GM12878 (cell line): ENCODE measurements around the gene FRK. TPM values are rescaled to one million over a fixed set of nuclear protein-coding genes. Genes with fewer than 3 reads are reported as not detected.
A peak's percentile ranks its signal among the peaks of the same experiment; 100 is the strongest.

ENCODE experiments used
- ATAC-seq: fragments of 200-7000 bp; cut with Tn5 transposase; 3 replicates; pipeline ENCODE4 v1.9.1; 2020; ENCODE audit warnings: mild to moderate bottlenecking, moderate library complexity
- BruUV-seq: library from RNA; stranded (reverse); fragments of 400-500 nt; replicated peaks from 2 replicates; lab custom pipeline; 2021; lab: Mats Ljungman, UMichigan
- CTCF ChIA-PET: fragments of 300-600 bp; sonication (Branson Sonifier 250); formaldehyde crosslinking; extraction: SDS; loops from one replicate; lab custom pipeline; 2021; ENCODE audit warnings: inconsistent platforms; lab: Yijun Ruan, JAX
- POLR2A ChIA-PET: fragments of 350-600 bp; formaldehyde crosslinking; extraction: SDS; loops from one replicate; lab custom pipeline; 2021; ENCODE audit warnings: inconsistent platforms; lab: Charles Lee
- RAD21 ChIA-PET: fragments of 300-600 bp; sonication (Branson Sonifier 250); formaldehyde crosslinking; loops from one replicate; lab custom pipeline; 2023; ENCODE audit warnings: antibody characterized with exemption; ENCODE audit not compliant: unreplicated experiment; lab: Charles Lee
- SMC1A ChIA-PET: fragments of 300-600 bp; sonication (Branson Sonifier 250); formaldehyde crosslinking; loops from one replicate; lab custom pipeline; 2023; ENCODE audit not compliant: unreplicated experiment, uncharacterized antibody; lab: Charles Lee
- DNase-seq: peaks from one replicate; pipeline ENCODE4 v3.0.0-alpha.2; 2011; ENCODE audit warnings: low read depth, low spot score
- FAIRE-seq: peaks from 3 replicates; lab custom pipeline; 2011; peaks lifted over from hg19 to GRCh38; lab: Jason Lieb, UNC
- H2AFZ ChIP-seq: 2 replicates; pipeline ENCODE4 v1.6.0; 2011; ENCODE audit warnings: low read depth, low read length, control low read depth; ENCODE audit not compliant: control insufficient read depth
- H3K27ac ChIP-seq: 2 replicates; pipeline ENCODE4 v1.5.1; 2011; ENCODE audit warnings: control low read depth; ENCODE audit not compliant: control insufficient read depth, insufficient read depth
- H3K27me3 ChIP-seq, 2 experiments: replicated peaks in 1 of 2; 2 replicates each; pipeline versions ENCODE4 v1.6.0 to v1.6.1; 2011; ENCODE audit warnings: low read length in 1 of 2; ENCODE audit not compliant: control insufficient read depth in 2 of 2, insufficient read depth in 2 of 2
- H3K36me3 ChIP-seq, 2 experiments: 2 replicates each; pipeline ENCODE4 v1.5.1; 2011; ENCODE audit warnings: low read length in 1 of 2; ENCODE audit not compliant: control insufficient read depth in 2 of 2, insufficient read depth in 2 of 2
- H3K4me1 ChIP-seq: 2 replicates; pipeline ENCODE4 v1.6.1; 2011; ENCODE audit warnings: mild to moderate bottlenecking, low read length, moderate library complexity, mixed read lengths; ENCODE audit not compliant: control insufficient read depth, insufficient read depth
- H3K4me2 ChIP-seq: 2 replicates; pipeline ENCODE4 v1.6.0; 2011; ENCODE audit warnings: control low read depth; ENCODE audit not compliant: control insufficient read depth, insufficient read depth
- H3K4me3 ChIP-seq: fragments of 200-600 bp; sonication (generic); 2 replicates; pipeline ENCODE4 v1.5.1; 2016
- H3K79me2 ChIP-seq: 2 replicates; pipeline ENCODE4 v1.6.0; 2011; ENCODE audit warnings: low read length; ENCODE audit not compliant: control insufficient read depth, insufficient read depth
- H3K9ac ChIP-seq: 2 replicates; pipeline ENCODE4 v1.8.0; 2011; ENCODE audit warnings: low read length, control low read depth, mixed read lengths; ENCODE audit not compliant: control insufficient read depth, insufficient read depth
- H3K9me3 ChIP-seq: replicated peaks from 3 replicates; pipeline ENCODE4 v1.5.1; 2011; ENCODE audit warnings: mild to moderate bottlenecking, low read length; ENCODE audit not compliant: control insufficient read depth, insufficient read depth
- H4K20me1 ChIP-seq: 2 replicates; pipeline ENCODE4 v1.6.0; 2011; ENCODE audit not compliant: control insufficient read depth, insufficient read depth
- CBX3 ChIP-seq: fragments of 200-600 bp; sonication (generic); IDR thresholded peaks from 2 replicates; pipeline ENCODE4 v1.6.1; 2016; ENCODE audit warnings: low read depth, borderline replicate concordance
- CHD2 ChIP-seq: IDR thresholded peaks from 2 replicates; pipeline ENCODE4 v1.6.1; 2011; ENCODE audit warnings: low read depth, low read length, improper control_type of control experiment, borderline replicate concordance
- HCFC1 ChIP-seq: fragments of 150-350 bp; IDR thresholded peaks from 2 replicates; pipeline ENCODE4 v1.6.1; 2014; ENCODE audit warnings: low read length
- NFIC ChIP-seq: IDR thresholded peaks from 2 replicates; pipeline ENCODE4 v1.6.1; 2012; ENCODE audit warnings: low read depth, mild to moderate bottlenecking, inconsistent platforms, low read length, moderate library complexity
- POLR2AphosphoS5 ChIP-seq: IDR thresholded peaks from 2 replicates; pipeline ENCODE4 v1.6.1; 2011; ENCODE audit warnings: mild to moderate bottlenecking, low read length, inconsistent platforms
- RAD21 ChIP-seq: IDR thresholded peaks from 2 replicates; pipeline ENCODE4 v1.6.1; 2011; ENCODE audit warnings: mild to moderate bottlenecking, low read depth, low read length, moderate library complexity; ENCODE audit not compliant: insufficient read depth
- SMAD1 ChIP-seq: fragments of 450-650 bp; IDR thresholded peaks from 2 replicates; pipeline ENCODE4 v1.6.1; 2018; ENCODE audit warnings: mild to moderate bottlenecking, low read depth; ENCODE audit not compliant: partially characterized antibody
- ZNF217 ChIP-seq: fragments of 450-650 bp; IDR thresholded peaks from 2 replicates; pipeline ENCODE4 v1.6.1; 2017; ENCODE audit warnings: antibody characterized with exemption, mild to moderate bottlenecking
- ZNF384 ChIP-seq: IDR thresholded peaks from 2 replicates; pipeline ENCODE4 v1.6.1; 2012; ENCODE audit warnings: low read depth, mild to moderate bottlenecking, low read length, improper control_type of control experiment, borderline replicate concordance
- WGBS: methylation state at CpG from one replicate; pipeline ENCODE4 v1.1.6; 2016; ENCODE audit warnings: low lambda C conversion rate; ENCODE audit not compliant: insufficient replicate concordance, insufficient coverage; ENCODE audit errors: missing lambda C conversion rate; 5-methylcytosine and 5-hydroxymethylcytosine counted together
- in situ Hi-C: fragments of 300-500 bp; cut with MboI; formaldehyde crosslinking; loops from 9 replicates; pipeline ENCODE4 v1.14.3; 2018; ENCODE audit warnings: mixed read lengths
- intact Hi-C: fragments of 100-400 bp; cut with micrococcal nuclease; formaldehyde crosslinking; loops from one replicate; pipeline ENCODE4 v1.14.2; 2022; ENCODE audit not compliant: unreplicated experiment
- polyA plus RNA-seq, 11 experiments: library from polyadenylated mRNA; depleted of rRNA in 4 of 11; unstranded in 6 of 11; stranded (reverse) in 5 of 11; fragments of >200 nt; fragmentation: Nextera tagmentation in 4 of 11; fragmentation: Illumina TruSeq in 1 of 11; extraction: Ambion mirVana in 4 of 11; extraction: Trizol in 1 of 11; gene quantifications; 1 replicate in 1 of 11; 2 replicates in 10 of 11; pipeline versions ENCODE4 v1.2.1 to v1.2.3, GENCODE V29; 2011 to 2016; ENCODE audit warnings: inconsistent platforms in 2 of 11, missing spikeins in 2 of 11, low read depth in 1 of 11
- total RNA-seq, 4 experiments: library from RNA; depleted of rRNA in 3 of 4; stranded (reverse); fragments of >200 nt in 3 of 4; fragmentation: Illumina TruSeq in 1 of 4; extraction: Trizol in 1 of 4; gene quantifications; 2 replicates each; pipeline versions ENCODE4 v1.2.1 to v1.2.3, GENCODE V29; 2013 to 2021
- TF ChIP-seq, protein P1 (sequence below): fragments of 450-650 bp; IDR thresholded peaks from 2 replicates; pipeline ENCODE4 v1.6.1; 2017; ENCODE audit warnings: mild to moderate bottlenecking, moderate library complexity
- TF ChIP-seq, protein P2 (sequence below): fragments of 450-650 bp; IDR thresholded peaks from 2 replicates; pipeline ENCODE4 v1.6.1; 2016; ENCODE audit warnings: mild to moderate bottlenecking
- TF ChIP-seq, protein P3 (sequence below), 3 experiments: IDR thresholded peaks in 2 of 3; conservative IDR thresholded peaks in 1 of 3; 2 replicates each; pipeline ENCODE4 v1.5.1; 2011; ENCODE audit warnings: low read depth in 3 of 3, low read length in 3 of 3, mild to moderate bottlenecking in 3 of 3, control low read depth in 2 of 3, moderate library complexity in 2 of 3, inconsistent platforms in 1 of 3, mixed read lengths in 1 of 3; ENCODE audit not compliant: control insufficient read depth in 2 of 3, insufficient read depth in 1 of 3; ENCODE audit errors: extremely low read depth in 1 of 3

Gene FRK
- total and polyA plus RNA-seq, 10 of the 15 experiments (the other 5 are each of a cell fraction or from before 2014, with no cell fraction given) = 0.29 to 2.4 (median 1.2) TPM

DNA sequence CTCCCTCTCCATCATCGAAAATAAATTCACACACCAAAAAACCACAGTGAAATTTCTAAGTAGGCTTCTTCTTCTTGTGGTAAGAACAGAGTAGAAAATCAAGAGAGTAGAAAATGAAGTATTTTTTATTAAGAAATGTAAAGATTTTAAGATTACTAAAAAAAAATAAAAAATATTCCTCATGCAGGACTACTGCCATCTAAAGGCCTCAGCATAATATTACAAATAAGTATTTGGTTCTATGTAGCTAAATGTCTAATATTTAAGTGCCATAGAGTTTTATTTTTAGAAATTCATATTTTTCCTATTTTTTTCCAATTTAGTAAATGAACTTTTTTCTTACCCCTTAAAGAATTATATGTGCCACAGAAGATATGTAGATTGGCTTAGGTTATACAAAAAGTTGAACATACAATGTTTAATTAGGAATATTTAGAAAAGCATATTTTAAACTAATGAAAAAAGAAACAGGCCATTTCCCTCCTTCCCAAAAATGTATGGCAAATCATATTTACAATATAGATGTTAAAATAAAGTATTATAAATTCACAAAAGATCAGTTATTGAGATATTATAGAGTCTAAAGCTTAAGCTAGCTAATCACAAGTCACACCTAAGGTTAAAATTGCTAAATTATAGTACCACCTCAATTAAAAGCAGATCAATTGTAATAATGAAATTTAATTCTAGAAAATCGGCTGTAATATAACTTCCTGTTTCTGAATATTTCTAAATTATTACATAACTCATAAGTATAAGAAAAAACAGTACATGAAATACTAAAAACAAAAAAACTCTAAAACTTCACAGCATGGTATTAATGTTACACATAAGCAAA is 36.5 kb upstream of the FRK start:
- Histone ChIP-seq H3K9ac (peak overlapping the region; percentile 25; the same call in 1 of the 2 replicates), H3K36me3 (no peaks in the 10 kb centered on the region), H3K4me2 (peak overlapping the region; percentile 22), H3K79me2 (peaks cover 59% of the 10 kb centered on the region), H3K27ac (peak overlapping the region; percentile 93), H3K9me3 (peaks cover 14% of the 10 kb centered on the region; the same call in 2 of the 3 replicates), H4K20me1 (no peaks in the 10 kb centered on the region), H3K4me1 (0 out of 2 replicates have a peak, but pooled peaks cover 3% of the 10 kb centered on the region), H2AFZ (no peak overlapping the region), H3K27me3 (no peaks in the 10 kb centered on the region), H3K4me3 (no peak overlapping the region)
- no peak for FAIRE-seq
- DNase-seq = no peak
- in situ Hi-C loops (loop anchor here (5.0 to 10.0 kb wide), 2 partner anchors 85 to 202 kb away; no protein-coding TSS in a partner anchor), intact Hi-C loops (loop anchor here (10.0 kb wide), 1 partner anchor 1382 kb away; no protein-coding TSS in a partner anchor)
- no peak for ATAC-seq
- TF ChIP-seq CHD2 (no peak), ZNF217 (no peak), RAD21 (peak; percentile 51), NFIC (no peak), ZNF384 (0 out of 2 replicates have a peak, but pooled peaks have one; percentile 12), CBX3 (no peak), HCFC1 (no peak), SMAD1 (no peak), POLR2AphosphoS5 (no peak)
- TF ChIP-seq, protein P1, sequence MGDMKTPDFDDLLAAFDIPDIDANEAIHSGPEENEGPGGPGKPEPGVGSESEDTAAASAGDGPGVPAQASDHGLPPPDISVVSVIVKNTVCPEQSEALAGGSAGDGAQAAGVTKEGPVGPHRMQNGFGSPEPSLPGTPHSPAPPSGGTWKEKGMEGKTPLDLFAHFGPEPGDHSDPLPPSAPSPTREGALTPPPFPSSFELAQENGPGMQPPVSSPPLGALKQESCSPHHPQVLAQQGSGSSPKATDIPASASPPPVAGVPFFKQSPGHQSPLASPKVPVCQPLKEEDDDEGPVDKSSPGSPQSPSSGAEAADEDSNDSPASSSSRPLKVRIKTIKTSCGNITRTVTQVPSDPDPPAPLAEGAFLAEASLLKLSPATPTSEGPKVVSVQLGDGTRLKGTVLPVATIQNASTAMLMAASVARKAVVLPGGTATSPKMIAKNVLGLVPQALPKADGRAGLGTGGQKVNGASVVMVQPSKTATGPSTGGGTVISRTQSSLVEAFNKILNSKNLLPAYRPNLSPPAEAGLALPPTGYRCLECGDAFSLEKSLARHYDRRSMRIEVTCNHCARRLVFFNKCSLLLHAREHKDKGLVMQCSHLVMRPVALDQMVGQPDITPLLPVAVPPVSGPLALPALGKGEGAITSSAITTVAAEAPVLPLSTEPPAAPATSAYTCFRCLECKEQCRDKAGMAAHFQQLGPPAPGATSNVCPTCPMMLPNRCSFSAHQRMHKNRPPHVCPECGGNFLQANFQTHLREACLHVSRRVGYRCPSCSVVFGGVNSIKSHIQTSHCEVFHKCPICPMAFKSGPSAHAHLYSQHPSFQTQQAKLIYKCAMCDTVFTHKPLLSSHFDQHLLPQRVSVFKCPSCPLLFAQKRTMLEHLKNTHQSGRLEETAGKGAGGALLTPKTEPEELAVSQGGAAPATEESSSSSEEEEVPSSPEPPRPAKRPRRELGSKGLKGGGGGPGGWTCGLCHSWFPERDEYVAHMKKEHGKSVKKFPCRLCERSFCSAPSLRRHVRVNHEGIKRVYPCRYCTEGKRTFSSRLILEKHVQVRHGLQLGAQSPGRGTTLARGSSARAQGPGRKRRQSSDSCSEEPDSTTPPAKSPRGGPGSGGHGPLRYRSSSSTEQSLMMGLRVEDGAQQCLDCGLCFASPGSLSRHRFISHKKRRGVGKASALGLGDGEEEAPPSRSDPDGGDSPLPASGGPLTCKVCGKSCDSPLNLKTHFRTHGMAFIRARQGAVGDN = no peak
- TF ChIP-seq, protein P2, sequence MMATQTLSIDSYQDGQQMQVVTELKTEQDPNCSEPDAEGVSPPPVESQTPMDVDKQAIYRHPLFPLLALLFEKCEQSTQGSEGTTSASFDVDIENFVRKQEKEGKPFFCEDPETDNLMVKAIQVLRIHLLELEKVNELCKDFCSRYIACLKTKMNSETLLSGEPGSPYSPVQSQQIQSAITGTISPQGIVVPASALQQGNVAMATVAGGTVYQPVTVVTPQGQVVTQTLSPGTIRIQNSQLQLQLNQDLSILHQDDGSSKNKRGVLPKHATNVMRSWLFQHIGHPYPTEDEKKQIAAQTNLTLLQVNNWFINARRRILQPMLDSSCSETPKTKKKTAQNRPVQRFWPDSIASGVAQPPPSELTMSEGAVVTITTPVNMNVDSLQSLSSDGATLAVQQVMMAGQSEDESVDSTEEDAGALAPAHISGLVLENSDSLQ = no peak
- TF ChIP-seq, protein P3, sequence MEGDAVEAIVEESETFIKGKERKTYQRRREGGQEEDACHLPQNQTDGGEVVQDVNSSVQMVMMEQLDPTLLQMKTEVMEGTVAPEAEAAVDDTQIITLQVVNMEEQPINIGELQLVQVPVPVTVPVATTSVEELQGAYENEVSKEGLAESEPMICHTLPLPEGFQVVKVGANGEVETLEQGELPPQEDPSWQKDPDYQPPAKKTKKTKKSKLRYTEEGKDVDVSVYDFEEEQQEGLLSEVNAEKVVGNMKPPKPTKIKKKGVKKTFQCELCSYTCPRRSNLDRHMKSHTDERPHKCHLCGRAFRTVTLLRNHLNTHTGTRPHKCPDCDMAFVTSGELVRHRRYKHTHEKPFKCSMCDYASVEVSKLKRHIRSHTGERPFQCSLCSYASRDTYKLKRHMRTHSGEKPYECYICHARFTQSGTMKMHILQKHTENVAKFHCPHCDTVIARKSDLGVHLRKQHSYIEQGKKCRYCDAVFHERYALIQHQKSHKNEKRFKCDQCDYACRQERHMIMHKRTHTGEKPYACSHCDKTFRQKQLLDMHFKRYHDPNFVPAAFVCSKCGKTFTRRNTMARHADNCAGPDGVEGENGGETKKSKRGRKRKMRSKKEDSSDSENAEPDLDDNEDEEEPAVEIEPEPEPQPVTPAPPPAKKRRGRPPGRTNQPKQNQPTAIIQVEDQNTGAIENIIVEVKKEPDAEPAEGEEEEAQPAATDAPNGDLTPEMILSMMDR (IDR thresholded peaks at IDR 0.05 in 2 of 3, conservative IDR thresholded peaks at IDR 0.05 in 1 of 3; ENCODE audit: control insufficient read depth in 2 of 3, extremely low read depth in 1 of 3, insufficient read depth in 1 of 3, low read depth in 3 of 3, low read length in 3 of 3) = peak in 2 of 3 experiments; percentile 26 to 35; a peak in 4 of 6 replicates
- whole genome bisulfite sequencing = 0% methylated on average over 2 of the region's 2 CpGs
- CTCF ChIA-PET = interaction anchor here (1.0 to 5.0 kb wide), 15 partner anchors 9 to 492 kb away, joined by 3 to 183 read pairs (median 7); partner anchors contain the start of gene FRK
- RAD21 ChIA-PET = interaction anchor here (0.7 to 5.0 kb wide), 19 partner anchors 9 to 209 kb away, joined by 3 to 102 read pairs (median 4); partner anchors contain the start of gene FRK
- POLR2A ChIA-PET = interaction anchor here (0.6 to 4.6 kb wide), 10 partner anchors 9 to 88 kb away, joined by 4 to 30 read pairs (median 6); partner anchors contain the start of gene FRK
- no TSS peak for BruUV-seq
- SMC1A ChIA-PET = interaction anchor here (0.8 to 5.0 kb wide), 22 partner anchors 9 to 200 kb away, joined by 3 to 91 read pairs (median 6); partner anchors contain the start of gene FRK
